Trophoblast cell (in vitro differentiated cells and primary cell): ENCODE measurements around the gene ANKIB1.

Experiments
- DNase-seq, 2 donors: peaks; one replicate each; pipeline ENCODE4 v3.0.0-alpha.2; 2016
- H2AFZ ChIP-seq: 2 replicates; pipeline ENCODE4 v1.6.1; 2013; ENCODE audit warnings: low read length, moderate library complexity, mild to moderate bottlenecking; ENCODE audit not compliant: insufficient read depth, poor library complexity
- H2AK5ac ChIP-seq: 2 replicates; pipeline ENCODE4 v1.6.1; 2013; ENCODE audit warnings: mild to moderate bottlenecking, low read length
- H2BK120ac ChIP-seq: 2 replicates; pipeline ENCODE4 v1.6.1; 2013; ENCODE audit warnings: low read length, mild to moderate bottlenecking, moderate library complexity; ENCODE audit not compliant: insufficient read depth, poor library complexity
- H2BK12ac ChIP-seq: 2 replicates; pipeline ENCODE4 v1.6.1; 2013; ENCODE audit warnings: mild to moderate bottlenecking, low read length, moderate library complexity
- H2BK5ac ChIP-seq: 2 replicates; pipeline ENCODE4 v1.6.1; 2013; ENCODE audit warnings: low read length, low read depth, moderate library complexity, mild to moderate bottlenecking; ENCODE audit not compliant: poor library complexity
- H3K14ac ChIP-seq: 2 replicates; pipeline ENCODE4 v1.6.1; 2013; ENCODE audit warnings: mild to moderate bottlenecking, low read length
- H3K18ac ChIP-seq: 2 replicates; pipeline ENCODE4 v1.6.1; 2013; ENCODE audit warnings: mild to moderate bottlenecking, low read length
- H3K23ac ChIP-seq: 2 replicates; pipeline ENCODE4 v1.6.1; 2013; ENCODE audit warnings: low read length
- H3K27ac ChIP-seq: 2 replicates; pipeline ENCODE4 v1.5.1; 2013; ENCODE audit warnings: low read depth, mild to moderate bottlenecking, inconsistent platforms, low read length, moderate library complexity
- H3K27me3 ChIP-seq: 2 replicates; pipeline ENCODE4 v1.6.1; 2013; ENCODE audit warnings: inconsistent platforms, mild to moderate bottlenecking, low read length, moderate library complexity; ENCODE audit not compliant: insufficient read depth
- H3K36me3 ChIP-seq, 2 experiments: 1 replicate in 1 of 2; 2 replicates in 1 of 2; pipeline ENCODE4 v1.6.1; 2013; ENCODE audit warnings: low read length in 2 of 2, mild to moderate bottlenecking in 2 of 2, moderate library complexity in 1 of 2; ENCODE audit not compliant: insufficient read depth in 2 of 2, control insufficient read depth in 1 of 2
- H3K4ac ChIP-seq: 2 replicates; pipeline ENCODE4 v1.6.1; 2013; ENCODE audit warnings: low read depth, mild to moderate bottlenecking, low read length, moderate library complexity
- H3K4me1 ChIP-seq, 2 experiments: 1 replicate in 1 of 2; 2 replicates in 1 of 2; pipeline ENCODE4 v1.6.1; 2013; ENCODE audit warnings: low read length in 2 of 2, mild to moderate bottlenecking in 2 of 2, moderate library complexity in 1 of 2; ENCODE audit not compliant: insufficient read depth in 2 of 2, control insufficient read depth in 1 of 2
- H3K4me2 ChIP-seq: 2 replicates; pipeline ENCODE4 v1.6.1; 2013; ENCODE audit warnings: inconsistent platforms, mild to moderate bottlenecking, low read length, moderate library complexity
- H3K4me3 ChIP-seq: 2 replicates; pipeline ENCODE4 v1.5.1; 2013; ENCODE audit warnings: mild to moderate bottlenecking, low read depth, low read length, inconsistent platforms
- H3K79me1 ChIP-seq: one replicate; pipeline ENCODE4 v1.6.1; 2013; ENCODE audit warnings: low read length
- H3K79me2 ChIP-seq: 2 replicates; pipeline ENCODE4 v1.6.1; 2013; ENCODE audit warnings: low read length, mild to moderate bottlenecking; ENCODE audit not compliant: control insufficient read depth, insufficient read depth, poor library complexity
- H3K9ac ChIP-seq: 2 replicates; pipeline ENCODE4 v1.6.1; 2013; ENCODE audit warnings: mild to moderate bottlenecking, low read length
- H3K9me3 ChIP-seq: 2 replicates; pipeline ENCODE4 v1.6.1; 2013; ENCODE audit warnings: low read depth, mild to moderate bottlenecking, control low read depth, inconsistent platforms, low read length; ENCODE audit not compliant: insufficient read depth
- H4K12ac ChIP-seq: 2 replicates; pipeline ENCODE4 v1.6.1; 2013; ENCODE audit warnings: low read depth, mild to moderate bottlenecking, low read length, moderate library complexity
- H4K8ac ChIP-seq: 2 replicates; pipeline ENCODE4 v1.6.1; 2013; ENCODE audit warnings: low read depth, mild to moderate bottlenecking, low read length, moderate library complexity
- H4K91ac ChIP-seq: one replicate; pipeline ENCODE4 v1.6.1; 2013; ENCODE audit warnings: low read depth, mild to moderate bottlenecking, low read length, moderate library complexity
- WGBS: extraction: QIAGEN DNeasy Blood & Tissue Kit; methylation state at CpG from one replicate; pipeline ENCODE4 v1.1.7; 2013; ENCODE audit warnings: missing lambda C conversion rate; ENCODE audit not compliant: insufficient read length, insufficient coverage; ENCODE audit errors: extremely low coverage; 5-methylcytosine and 5-hydroxymethylcytosine counted together

The ANKIB1 gene

GRCh38 chr7:92391071-92391470 is 145.3 kb downstream of the ANKIB1 start:
- no peak overlapping the region for H4K12ac ChIP-seq
- H3K4ac ChIP-seq: no peak overlapping the region
- no peaks in the 10 kb centered on the region for H3K79me2 ChIP-seq
- H3K18ac ChIP-seq: no peak overlapping the region
- no peak overlapping the region for H4K8ac ChIP-seq
- H3K23ac ChIP-seq: no peak overlapping the region
- no peaks in the 10 kb centered on the region for H3K9me3 ChIP-seq
- WGBS: no CpG with 5 or more reads among the region's 5 CpGs
- H4K91ac ChIP-seq: no peak overlapping the region
- H2AFZ ChIP-seq: no peak overlapping the region
- H3K4me2 ChIP-seq: no peak overlapping the region
- peaks cover 0 to 4% of the 10 kb centered on the region in 2 experiments for H3K36me3 ChIP-seq
- H3K9ac ChIP-seq: no peak overlapping the region
- H3K4me1 ChIP-seq: no peaks in the 10 kb centered on the region
- no peaks in the 10 kb centered on the region for H3K79me1 ChIP-seq
- H2BK5ac ChIP-seq: no peak overlapping the region
- no peak overlapping the region for H2AK5ac ChIP-seq
- no peaks in the 10 kb centered on the region for H3K27me3 ChIP-seq
- H3K4me3 ChIP-seq: no peak overlapping the region
- H2BK12ac ChIP-seq: no peak overlapping the region
- DNase-seq: peak in 1 of 2 donors; percentile 50
- no peak overlapping the region for H2BK120ac ChIP-seq
- no peak overlapping the region for H3K14ac ChIP-seq
- no peak overlapping the region for H3K27ac ChIP-seq

GRCh38 chr7:92397542-92397941 is 151.8 kb downstream of the ANKIB1 start:
- Histone ChIP-seq H3K9ac (no peak overlapping the region), H2BK12ac (no peak overlapping the region)

GRCh38 chr7:92400013-92400412 is 154.2 kb downstream of the ANKIB1 start:
- no peaks in the 10 kb centered on the region for H3K79me1 ChIP-seq
- H4K91ac ChIP-seq: no peak overlapping the region
- no peak overlapping the region for H3K18ac ChIP-seq
- no peak overlapping the region for H3K4me2 ChIP-seq
- no peaks in the 10 kb centered on the region for H3K79me2 ChIP-seq
- no peaks in the 10 kb centered on the region for H3K9me3 ChIP-seq
- H3K23ac ChIP-seq: no peak overlapping the region
- no peak overlapping the region for H2BK5ac ChIP-seq
- H3K27me3 ChIP-seq: no peaks in the 10 kb centered on the region
- no peak overlapping the region for H2AK5ac ChIP-seq
- H2BK120ac ChIP-seq: no peak overlapping the region
- H2AFZ ChIP-seq: no peak overlapping the region
- peaks cover 3 to 9% of the 10 kb centered on the region in 2 experiments for H3K4me1 ChIP-seq
- H2BK12ac ChIP-seq: no peak overlapping the region
- H3K36me3 ChIP-seq: peaks cover 12 to 18% of the 10 kb centered on the region in 2 experiments
- H4K12ac ChIP-seq: no peak overlapping the region
- no peak overlapping the region for H4K8ac ChIP-seq
- no peak overlapping the region for H3K4me3 ChIP-seq
- H3K27ac ChIP-seq: no peak overlapping the region
- WGBS: no CpG with 5 or more reads among the region's 2 CpGs
- H3K14ac ChIP-seq: no peak overlapping the region
- H3K9ac ChIP-seq: no peak overlapping the region
- no peak overlapping the region for H3K4ac ChIP-seq
- no peak for DNase-seq

More at GRCh38 chr7:92397542-92397941, 151.8 kb downstream of the ANKIB1 start:
- no peak overlapping the region for H3K14ac ChIP-seq
- H4K91ac ChIP-seq: no peak overlapping the region
- H3K79me1 ChIP-seq: no peaks in the 10 kb centered on the region
- no peaks in the 10 kb centered on the region for H3K4me1 ChIP-seq
- no peak overlapping the region for H3K18ac ChIP-seq
- H2BK5ac ChIP-seq: no peak overlapping the region
- no CpG with 5 or more reads among the region's 6 CpGs for WGBS
- H3K79me2 ChIP-seq: no peaks in the 10 kb centered on the region
- no peak overlapping the region for H4K8ac ChIP-seq
- H2AK5ac ChIP-seq: no peak overlapping the region
- no peak overlapping the region for H3K27ac ChIP-seq
- H3K27me3 ChIP-seq: no peaks in the 10 kb centered on the region
- no peak for DNase-seq
- H3K36me3 ChIP-seq: peaks cover 12 to 18% of the 10 kb centered on the region in 2 experiments
- no peak overlapping the region for H3K4ac ChIP-seq
- no peak overlapping the region for H2AFZ ChIP-seq
- H3K4me2 ChIP-seq: no peak overlapping the region
- H3K9me3 ChIP-seq: no peaks in the 10 kb centered on the region
- no peak overlapping the region for H3K4me3 ChIP-seq
- no peak overlapping the region for H4K12ac ChIP-seq
- no peak overlapping the region for H3K23ac ChIP-seq
- H2BK120ac ChIP-seq: no peak overlapping the region

GRCh38 chr7:92402920-92403759 is 157.4 kb downstream of the ANKIB1 start:
- DNase-seq: peak; percentile 24 to 78
- H2BK5ac ChIP-seq: no peak overlapping the region
- no CpG with 5 or more reads among the region's 4 CpGs for WGBS
- no peak overlapping the region for H2BK120ac ChIP-seq
- peak overlapping the region; percentile 48 for H3K27ac ChIP-seq
- H3K23ac ChIP-seq: no peak overlapping the region
- H2AFZ ChIP-seq: no peak overlapping the region
- no peak overlapping the region for H4K91ac ChIP-seq
- H3K14ac ChIP-seq: no peak overlapping the region
- H3K9me3 ChIP-seq: no peaks in the 10 kb centered on the region
- no peak overlapping the region for H3K4me2 ChIP-seq
- peaks cover 3 to 12% of the 10 kb centered on the region in 2 experiments for H3K4me1 ChIP-seq
- H4K8ac ChIP-seq: no peak overlapping the region
- no peak overlapping the region for H3K9ac ChIP-seq
- H2AK5ac ChIP-seq: no peak overlapping the region
- no peak overlapping the region for H4K12ac ChIP-seq
- H3K27me3 ChIP-seq: no peaks in the 10 kb centered on the region
- no peak overlapping the region for H3K4ac ChIP-seq
- no peaks in the 10 kb centered on the region for H3K79me1 ChIP-seq
- H3K36me3 ChIP-seq: peaks cover 5 to 9% of the 10 kb centered on the region in 2 experiments
- H3K18ac ChIP-seq: no peak overlapping the region
- H2BK12ac ChIP-seq: no peak overlapping the region
- H3K4me3 ChIP-seq: no peak overlapping the region
- no peaks in the 10 kb centered on the region for H3K79me2 ChIP-seq
